NT2/D1 (cell line): Measurements from ENCODE around the gene U2AF2.

ENCODE experiments used
- SUZ12 ChIP-seq: IDR thresholded peaks from 2 replicates; pipeline ENCODE4 v1.6.1; 2011; ENCODE audit not compliant: insufficient read length, insufficient read depth; ENCODE audit errors: extremely low read depth
- YY1 ChIP-seq: IDR thresholded peaks from 2 replicates; pipeline ENCODE4 v1.6.1; 2011; ENCODE audit not compliant: insufficient read length, insufficient read depth
- ZNF274 ChIP-seq: IDR thresholded peaks from 2 replicates; pipeline ENCODE4 v1.6.1; 2011; ENCODE audit warnings: mild to moderate bottlenecking, low read depth, low read length

- no peak for TF ChIP-seq ZNF274
- TF ChIP-seq YY1 = no peak
- no peak for TF ChIP-seq SUZ12
Observed at GRCh38 chr19:55647732-55648584, 6.9 kb upstream of the U2AF2 start, which contains the start of gene CCDC106.
